ENCODE results near the gene ADCY1.

The ADCY1 gene

DNA sequence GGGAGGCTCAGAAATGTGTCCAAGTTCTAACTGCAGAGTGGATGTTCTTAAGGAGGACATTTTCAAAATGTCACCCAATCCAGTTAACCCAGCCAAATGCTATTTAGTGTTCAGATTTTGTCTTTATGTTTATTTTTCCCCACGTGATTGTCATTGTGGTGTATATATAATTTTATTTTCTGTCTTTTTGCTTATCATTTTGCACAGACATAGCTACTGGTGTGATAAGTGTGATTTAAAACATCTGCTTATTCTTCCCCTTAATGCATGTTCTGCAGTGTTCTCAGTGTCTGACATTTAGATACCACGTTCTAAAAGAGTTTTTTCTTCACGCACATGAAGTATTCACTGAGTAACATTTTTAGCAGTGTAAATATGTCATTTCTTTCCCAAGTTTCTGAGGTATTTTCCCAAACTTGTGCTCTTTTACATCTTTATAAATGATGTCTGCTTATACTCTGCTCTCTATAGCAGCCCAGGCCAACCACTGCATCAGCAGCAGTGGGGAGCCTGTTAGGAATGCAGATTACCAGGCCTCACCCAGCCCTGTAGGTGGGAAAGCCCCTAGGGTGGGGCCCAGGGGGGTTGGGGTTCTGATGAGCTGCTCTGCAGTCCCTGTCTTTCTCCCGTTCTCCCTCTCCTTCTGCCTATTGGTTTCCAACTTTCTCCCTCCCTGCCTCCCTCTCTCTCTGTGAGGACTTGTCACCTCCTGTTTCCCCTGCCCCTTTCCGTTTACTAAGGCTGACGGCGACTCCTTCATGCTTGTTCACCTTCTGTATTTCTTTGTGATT lies 20.8 kb downstream of the ADCY1 start:
- no peak for DNase-seq

DNA sequence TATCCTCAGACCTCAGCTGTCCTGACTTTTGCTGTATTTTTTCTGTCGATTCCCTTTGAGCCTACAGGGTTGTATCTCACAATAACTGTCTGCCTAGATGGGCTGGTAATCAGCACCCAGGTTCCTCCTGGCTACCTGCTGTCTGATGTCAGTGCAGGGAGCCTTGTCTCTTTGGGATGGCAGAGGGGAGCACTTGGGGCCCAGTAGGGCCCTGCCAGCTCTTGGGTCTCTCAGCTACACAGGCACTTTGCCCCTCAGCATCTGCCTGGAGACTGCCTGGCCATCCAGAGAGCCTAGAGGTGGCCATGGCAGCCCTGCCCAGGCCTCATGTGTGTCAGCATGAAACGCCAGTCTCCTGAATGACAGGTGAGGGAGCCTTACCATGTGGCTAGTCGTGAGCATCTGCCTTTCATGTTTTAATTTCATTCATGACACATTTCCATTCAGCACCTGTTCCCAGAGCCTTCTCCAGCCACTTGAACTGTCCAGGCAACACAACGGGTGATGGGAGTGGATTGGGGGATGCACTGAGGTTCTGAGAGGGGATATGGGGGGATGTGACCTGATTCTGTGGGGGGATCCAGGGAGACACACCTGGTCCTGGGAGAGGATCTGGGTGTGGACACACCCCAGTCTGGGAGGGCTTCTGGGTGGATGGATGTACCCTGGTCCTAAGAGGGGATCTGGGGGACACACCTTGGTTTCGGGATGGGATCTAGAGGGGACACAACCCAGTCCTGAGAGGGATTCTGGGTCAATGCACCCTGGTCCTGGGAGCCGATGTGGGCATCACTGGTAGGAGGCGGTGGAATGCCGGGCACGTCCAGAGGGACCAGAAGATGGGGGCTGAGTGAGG lies 21.9 kb downstream of the ADCY1 start:
- DNase-seq = no peak

DNA sequence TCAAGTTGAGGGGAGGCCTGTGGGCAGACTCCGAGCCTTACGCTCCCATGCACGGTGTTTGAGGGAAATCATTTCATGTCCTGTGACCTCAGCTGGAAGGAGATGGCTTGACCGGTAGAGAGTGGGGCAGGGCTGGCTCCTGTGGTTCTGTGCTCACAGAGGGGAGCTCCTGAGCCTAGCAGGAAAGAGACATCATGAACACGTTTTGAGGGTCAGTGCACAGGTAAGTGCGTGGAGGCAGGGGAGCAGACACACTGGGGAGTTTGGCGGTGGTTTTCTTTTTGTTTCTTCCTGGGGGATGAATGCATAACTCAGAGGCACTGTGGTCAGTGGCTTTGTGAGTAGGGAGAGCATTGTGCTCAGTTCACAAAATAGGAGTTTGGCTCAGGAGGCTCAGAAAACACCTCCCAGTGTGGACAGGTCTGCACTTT lies 22.5 kb downstream of the ADCY1 start:
- DNase-seq = no peak

DNA sequence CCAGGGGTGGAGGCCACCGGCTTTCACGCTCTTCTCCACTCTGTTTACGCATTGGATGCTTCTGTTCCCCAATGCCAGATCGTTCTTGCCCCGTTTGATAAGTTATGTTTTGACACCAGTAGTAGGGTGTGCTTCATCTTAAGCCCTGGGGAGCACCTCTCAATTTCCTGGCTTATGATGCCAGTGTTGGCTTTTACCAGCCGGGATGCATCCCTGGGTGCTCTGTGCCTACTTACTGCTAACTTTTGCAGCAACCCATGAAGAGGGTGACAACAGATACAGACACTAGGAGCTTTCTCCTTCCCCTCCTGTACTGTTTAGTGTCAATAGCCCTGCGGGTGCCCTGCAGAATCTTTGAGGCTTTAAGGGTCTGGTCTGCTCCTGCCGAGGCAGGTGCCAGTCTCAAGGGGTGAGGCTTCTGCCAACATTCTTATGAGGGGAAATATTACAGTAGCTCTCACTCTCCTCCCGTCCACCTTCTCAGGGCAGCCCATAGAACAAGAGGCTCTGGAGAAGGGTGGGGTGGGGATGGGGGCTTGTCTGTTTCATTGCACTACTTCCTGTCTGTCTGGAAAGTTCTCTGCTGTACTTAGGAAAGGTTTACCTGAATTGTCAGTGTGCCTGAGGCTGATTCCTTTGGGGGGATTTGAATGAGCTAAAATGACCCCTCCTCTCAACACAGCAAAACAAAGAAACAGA lies 23.3 kb downstream of the ADCY1 start:
- no peak for DNase-seq

DNA sequence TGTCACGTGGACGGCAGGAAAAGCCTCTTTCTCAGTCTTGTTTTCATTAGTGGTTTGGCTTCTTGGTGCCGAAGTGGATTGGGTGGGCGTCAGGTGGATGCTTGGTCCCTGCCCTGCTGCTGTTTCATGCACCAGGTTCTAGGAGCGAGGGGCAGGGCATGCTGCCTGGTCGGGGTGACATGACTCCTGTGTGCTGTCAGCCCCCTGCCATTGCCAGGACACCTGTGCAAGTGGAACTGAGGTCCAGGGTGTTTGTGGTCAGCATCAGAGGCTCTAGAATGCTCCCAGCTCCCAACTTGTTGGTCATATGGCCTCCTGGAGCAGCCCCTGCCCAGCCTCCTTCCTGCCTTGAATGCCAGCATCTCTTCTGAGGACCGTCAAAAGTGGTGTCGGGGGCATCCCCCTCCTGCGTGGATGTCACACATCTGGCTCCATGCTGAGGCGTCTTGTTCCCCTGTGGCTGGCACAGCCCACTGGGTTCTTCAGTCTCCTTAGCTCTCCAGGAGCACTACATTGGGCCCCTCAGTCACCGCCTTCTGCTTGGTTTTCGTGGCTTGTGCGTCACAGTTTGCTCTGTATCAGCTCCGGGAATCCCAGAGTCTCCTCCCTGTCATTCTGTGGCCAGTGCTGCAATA lies 24.8 kb downstream of the ADCY1 start:
- DNase-seq = no peak

DNA sequence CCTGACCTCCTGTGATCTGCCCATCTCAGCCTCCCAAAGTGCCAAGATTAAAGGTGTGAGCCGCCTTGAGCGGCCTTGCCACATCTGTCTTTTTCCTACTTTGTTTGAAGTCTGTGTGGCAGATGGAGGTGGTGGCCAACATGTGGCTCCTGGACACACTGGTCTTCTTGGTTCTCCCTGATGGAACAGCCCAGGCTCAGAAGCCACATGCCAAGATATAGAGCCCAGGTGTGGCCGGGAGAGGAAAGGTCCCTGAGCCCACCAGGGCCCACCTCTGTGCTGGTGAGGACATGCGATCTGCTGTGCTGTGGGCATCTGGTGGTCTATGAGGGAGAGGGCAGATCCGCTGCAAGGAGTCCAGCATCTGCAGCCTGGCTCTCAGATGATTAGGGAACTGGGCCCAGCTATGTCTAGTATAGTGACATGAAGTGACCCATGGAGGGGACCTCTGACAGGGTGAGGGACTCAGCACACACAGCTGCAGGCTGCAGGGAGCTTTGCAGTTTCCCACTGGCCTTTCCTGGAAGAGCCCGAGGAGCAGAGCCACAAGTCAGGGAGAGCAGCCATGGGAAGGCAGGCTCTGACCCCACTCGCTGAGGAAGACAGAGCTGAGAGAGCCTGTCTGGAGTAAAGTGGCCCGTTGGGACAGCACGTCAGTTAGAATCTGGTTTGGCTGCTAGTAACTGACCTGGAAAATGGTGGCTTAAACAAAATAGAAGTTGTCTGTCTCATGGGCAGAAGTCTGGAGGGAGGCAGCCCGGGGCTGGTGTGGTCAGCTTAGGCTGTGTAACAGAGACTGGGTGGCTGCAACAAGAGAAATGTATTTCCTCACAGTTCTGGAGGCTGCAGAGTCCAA lies 25.9 kb downstream of the ADCY1 start:
- no peak for DNase-seq

DNA sequence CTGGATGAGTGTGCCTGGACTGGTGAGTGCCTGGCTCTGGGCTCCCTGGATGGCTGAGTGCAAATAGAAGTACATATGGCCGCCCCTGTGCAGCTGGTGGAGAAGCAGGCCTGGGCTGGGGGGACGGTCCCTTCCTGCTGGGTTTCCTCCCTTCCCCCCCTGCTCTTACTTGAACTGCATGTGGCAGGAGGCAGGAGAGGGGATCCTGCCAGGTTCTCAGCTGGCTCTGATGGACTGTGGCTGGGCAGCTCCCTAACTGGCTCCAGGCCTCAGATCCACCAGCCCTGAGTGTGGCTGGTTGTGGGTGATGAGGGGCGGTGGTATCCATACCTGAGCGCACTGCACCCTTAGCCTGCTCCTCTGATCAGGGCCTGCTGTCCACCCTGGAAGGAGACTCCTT lies 26.9 kb downstream of the ADCY1 start:
- no peak for DNase-seq

DNA sequence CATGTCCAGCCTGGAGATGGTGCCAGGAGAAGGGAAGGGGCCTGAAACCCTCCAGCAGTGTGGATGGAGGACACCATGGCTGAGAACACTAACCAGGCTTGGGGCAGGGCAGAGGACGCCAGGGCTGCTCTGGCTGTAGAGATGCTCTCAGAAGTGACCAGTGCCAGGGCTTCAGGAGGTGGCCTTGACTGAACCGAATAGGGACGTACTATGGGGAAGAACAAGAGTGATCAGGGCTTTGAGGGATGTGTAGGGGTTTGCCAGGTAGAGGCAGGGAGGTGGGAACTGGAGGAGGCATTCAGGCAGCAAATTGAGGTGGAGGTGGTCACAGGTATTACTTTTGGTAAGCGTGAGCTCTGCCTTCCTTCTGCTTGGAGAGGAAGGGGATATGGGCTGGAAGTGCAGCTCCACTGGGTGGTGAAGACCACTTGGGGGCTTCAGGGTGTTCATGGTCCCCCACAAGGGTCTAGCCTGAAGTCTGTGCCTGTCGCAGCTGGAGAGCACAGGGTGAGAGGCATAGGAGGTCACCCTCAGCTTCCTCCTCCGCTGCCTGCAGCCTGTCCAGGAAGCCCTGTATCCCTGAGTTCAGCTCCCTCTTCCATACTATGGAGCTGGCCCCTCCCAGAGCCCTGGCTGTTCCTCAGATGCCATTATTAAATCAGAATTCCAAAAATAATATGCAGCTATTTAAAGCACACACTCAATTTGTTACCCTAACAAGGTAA lies 27.8 kb downstream of the ADCY1 start:
- no peak for DNase-seq

DNA sequence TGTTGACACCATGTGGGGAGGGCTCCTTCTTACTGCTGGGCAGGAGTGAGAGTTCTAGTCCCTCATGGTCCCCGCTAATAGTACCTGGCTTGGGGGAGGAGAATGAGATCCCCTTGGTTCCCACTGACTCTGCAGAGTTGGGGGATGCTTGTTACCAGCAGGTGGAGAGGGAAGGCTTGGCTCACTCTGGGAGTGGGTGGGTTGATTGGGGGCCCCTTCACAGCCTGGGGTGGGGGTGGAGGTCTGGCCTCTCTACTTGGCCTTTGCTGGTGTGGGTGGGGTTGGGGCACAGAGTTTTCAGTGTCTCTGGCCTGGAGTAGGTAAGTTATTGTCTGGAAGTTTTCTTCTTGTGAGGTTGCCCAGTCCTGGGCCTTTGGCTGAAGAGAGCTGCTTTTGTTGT lies 31.9 kb downstream of the ADCY1 start:
- no peak for DNase-seq

DNA sequence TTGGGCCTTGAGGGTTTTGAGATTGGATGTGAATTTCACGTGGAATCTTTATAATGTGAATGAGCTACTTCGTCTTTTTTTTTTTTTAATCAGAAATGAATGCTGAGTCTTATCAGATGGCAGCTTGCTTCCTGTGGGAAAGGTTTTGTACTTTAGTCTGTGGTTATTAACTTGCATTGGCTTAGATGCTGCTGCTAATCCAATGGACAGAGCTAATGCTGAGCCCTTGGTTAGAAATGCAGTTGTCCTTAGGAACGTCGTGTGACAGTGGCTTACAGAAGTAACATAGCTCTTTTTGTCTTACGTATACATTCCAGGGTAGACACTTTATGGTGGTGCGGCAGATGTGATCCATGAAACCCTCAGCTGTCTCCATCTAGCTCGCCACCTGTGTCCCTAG lies 32.8 kb downstream of the ADCY1 start:
- DNase-seq = no peak

DNA sequence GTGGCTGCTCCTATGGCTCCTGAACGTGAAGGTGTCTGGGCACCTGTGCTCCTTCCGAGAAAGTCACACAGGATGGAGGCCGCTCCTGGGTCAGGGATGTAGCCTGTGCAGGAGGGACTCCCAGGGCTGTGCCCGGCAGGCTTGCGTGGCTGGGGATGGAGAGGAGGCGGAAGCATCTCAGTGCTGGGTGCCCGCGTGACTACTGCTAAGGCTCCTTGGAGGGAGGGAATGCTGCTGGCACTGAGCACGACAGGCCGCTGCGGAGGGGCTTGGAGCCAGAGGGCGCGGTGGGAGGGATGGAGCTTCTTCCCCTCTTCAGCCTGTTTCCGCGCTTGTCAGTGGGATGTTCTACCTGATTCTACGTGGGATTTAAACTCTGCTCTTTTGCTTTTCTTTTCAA lies 35.0 kb downstream of the ADCY1 start:
- no peak for DNase-seq

DNA sequence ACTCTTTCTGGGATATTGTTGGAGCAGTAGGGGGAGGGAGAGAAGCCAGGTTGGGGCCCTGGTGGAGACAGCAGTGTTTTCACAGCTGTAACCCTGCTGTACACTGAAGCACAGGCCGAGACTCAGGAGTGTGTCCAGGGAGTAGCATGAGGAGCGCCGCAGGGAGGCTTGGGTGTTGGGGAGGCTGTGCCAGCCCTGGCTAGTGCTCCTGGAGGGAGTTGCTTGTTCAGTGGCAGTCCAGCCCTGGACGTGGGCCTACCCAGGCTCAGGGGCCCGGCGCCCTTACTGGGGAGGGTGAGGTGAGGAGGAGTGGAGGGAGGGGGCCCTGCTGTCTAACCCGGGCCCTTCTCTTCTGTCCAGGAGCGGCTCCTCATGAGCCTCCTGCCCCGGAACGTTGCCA lies 35.9 kb downstream of the ADCY1 start:
- no peak for DNase-seq

DNA sequence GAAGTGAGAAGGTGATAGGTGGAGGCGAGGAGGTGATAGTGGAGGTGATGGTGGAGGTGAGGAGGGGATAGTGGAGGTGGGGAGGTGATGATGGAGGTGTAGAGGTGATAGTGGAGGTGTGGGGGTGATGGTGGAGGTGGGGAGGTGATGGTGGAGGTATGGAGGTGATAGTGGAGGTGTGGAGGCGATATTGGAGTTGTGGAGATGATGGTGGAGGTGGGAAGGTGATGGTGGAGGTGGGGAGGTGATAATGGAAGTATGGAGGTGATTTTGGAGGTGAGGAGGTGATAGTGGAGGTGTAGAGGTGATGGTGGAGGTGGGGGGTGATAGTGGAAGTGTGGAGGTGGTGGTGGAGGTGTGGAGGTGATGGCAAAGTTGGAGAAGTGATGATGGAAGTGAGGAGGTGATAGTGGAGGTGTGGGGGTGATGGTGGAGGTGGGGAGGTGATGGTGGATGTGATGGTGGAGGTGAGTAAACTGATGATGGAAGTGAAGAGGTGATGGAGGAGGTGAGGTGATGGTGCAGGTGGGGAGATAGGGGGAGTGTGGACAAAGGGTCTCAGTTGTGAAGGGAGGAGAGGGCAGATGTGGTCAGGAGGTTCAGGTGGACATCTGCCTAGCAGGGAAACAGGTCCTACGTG lies 36.6 kb downstream of the ADCY1 start:
- DNase-seq = no peak

DNA sequence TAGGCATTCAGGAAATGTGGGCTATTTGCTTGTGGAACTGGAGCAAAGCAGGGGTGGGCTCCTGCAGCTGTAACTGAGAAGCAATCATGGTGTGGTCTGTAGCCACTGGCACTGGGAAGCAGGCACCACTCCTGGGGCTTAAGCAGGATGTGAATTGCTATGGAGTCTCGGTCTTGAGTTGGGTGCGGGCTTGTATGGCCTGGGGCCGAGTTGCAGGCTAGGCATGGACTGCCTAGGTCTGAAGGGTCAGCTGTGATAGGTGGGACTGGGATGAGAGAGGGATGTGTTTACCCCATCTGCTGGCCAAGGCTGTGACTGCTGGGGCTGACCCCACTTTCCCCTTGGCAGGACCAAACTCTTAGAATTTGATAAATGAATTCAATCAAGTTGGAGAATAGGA lies 43.0 kb downstream of the ADCY1 start:
- DNase-seq = no peak

DNA sequence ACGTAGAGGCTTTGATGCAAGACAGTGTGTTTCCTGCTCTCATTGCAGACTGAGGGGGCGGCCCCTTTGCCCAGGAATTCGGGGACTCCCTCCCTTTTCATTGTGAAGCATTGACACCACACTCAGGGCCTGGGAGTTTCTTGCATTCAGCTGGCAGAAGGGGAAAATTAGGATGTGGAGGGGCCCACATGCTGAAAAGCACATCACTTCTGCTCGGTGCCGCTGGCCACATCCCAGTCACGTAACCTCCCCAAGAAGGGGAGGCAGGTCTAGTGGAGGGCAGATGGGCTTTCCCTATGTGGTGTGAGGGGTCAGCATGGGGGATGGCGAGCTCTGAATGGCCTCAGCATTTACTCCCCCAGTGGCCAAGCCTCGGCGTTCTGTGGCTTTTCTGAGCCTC lies 47.9 kb downstream of the ADCY1 start:
- DNase-seq = no peak

DNA sequence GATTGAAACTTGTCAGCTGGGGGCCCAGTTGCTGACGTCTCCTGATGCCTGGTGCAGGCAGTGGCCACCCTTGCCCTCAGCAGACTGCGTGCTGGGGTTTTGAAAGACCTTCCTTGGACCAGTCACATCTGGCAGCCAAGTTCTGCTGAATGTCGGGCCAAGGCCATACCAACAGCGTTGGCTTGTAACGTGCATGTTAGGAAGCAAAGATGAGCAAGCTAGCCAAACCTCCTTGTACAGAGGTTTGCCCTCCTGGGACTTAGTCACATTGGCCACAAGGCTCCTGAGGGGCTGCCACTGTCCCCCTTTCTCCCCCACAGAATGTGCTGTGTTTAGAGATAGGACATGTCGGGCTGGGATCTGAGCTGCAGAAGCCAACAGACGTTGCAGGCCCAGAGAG lies 49.0 kb downstream of the ADCY1 start:
- no peak for DNase-seq

DNA sequence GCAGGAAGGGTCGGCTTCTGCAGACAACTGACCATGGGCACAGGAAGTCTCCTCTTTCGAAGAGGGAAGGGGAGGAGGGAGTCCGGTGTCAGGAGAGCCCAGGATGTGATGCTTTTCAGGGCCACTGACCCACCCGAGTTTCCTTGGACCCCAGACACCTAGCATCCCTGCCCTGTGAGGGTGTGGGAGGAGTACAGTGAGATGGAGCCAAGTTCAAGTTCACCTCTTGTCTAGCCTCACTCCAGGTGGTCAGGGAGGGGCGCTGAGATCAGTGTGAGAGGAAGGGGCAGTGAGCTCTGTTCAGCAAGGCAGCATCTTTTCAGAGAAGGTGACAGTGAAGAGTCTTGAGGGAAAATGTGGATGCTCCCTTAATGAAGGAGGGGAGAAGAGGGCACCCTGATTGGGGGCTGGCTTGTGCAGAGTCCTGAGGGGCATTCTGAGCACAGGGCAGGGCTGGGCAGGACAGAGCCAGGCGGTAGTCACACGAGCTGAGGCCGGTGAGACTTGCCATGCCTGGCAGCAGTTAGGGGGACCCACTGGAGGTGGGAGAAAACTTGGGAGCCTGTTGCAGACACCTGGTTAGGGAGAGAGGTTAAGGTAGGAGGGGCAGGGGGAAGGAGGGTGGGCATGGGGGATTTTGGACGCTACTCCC lies 49.7 kb downstream of the ADCY1 start:
- no peak for DNase-seq

DNA sequence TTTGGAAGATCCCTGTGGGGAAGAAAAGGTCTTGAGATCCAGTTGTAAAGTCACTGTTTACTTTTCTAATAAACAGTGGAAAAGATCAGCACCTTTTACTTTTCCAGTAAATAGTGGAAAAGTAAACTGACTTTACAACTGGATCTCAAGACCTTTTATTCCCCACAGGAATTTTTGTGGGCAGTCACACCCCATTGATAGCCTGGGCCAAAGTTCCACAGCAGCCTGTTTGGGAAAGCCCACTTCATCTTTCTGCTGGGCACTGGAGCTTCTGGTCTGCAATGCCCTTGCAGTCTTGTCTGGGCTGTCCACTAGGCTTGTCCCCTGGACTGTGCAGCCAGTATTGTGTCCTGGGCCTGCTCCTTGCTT lies 50.2 kb downstream of the ADCY1 start:
- DNase-seq = no peak

DNA sequence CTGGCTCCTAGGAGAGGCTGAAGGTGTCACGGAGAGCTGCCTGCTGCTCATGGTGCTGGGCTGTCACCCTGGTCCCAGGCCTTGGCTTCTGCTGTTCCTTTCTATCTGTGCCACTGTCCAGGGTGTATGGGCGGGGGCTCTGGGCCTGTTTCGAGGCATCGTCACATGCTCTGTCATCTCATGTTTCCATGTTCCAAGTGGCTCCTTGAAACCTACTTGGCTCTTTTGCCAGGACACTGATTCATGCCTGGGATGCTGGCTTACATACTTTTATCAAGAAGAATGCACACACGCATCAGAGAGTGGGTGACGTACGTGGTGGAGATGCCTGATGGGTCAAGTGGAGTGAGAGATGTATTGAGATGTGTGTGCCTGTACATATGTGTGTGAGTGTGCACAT lies 50.9 kb downstream of the ADCY1 start:
- no peak for DNase-seq

DNA sequence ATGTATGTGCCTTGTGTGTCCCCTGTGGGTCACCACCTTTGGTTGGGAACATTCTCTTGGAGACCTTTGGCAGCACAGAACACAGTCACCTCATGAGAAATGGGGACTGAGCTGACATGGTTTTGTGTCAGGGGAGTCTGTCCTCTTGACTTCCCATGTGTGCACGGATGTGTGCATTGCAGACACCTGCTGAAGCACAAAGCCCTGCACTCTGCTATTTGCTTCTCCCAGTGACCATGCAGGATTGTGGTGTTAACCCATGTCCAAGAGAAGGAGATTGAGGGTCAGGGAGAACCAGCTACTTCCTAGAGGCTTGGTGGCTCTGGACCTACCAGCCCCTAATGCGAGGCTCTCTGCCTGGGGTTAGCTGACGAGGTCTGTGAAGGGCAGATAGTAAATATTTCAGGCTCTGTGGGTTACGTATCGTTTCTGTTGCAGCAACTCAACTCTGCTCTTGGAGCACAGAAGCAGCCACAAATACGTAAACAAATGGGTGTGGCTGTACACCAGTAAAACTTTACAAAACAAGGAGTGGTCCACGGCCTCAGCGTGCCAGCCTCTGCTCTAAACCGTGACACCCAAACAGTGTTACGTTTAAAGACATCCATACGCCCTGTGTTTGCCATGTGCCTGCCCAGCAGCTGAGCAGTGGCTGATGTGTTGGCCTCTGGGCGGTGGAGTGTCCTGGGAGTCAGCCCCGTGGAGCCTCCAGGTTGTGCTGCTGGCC lies 51.7 kb downstream of the ADCY1 start:
- DNase-seq = no peak

Data from cerebellar nuclear complex (tissue), 1 donor.